Left colon (tissue), 2 donors: ENCODE measurements around the gene SRGAP1. TPM values are rescaled to one million over a fixed set of nuclear protein-coding genes. Genes with fewer than 3 reads are reported as not detected.
"Not testable (repeated sequence)": the region's sequence is repeated elsewhere in the genome, so short reads cannot be mapped to it uniquely, and the experiment has no call there.

ENCODE experiments used
- ATAC-seq: fragments of 200-7000 bp; cut with Tn5 transposase; one replicate; pipeline ENCODE4 v1.9.1; 2020; ENCODE audit warnings: mild to moderate bottlenecking, moderate library complexity
- DNase-seq, 2 donors: peaks; one replicate each; pipeline ENCODE4 v3.0.0-alpha.2; 2020
- intact Hi-C, 2 donors: fragments of 100-400 bp; cut with DNase I in 1 of 2; cut with micrococcal nuclease in 1 of 2; formaldehyde crosslinking; loops; one replicate each; pipeline versions ENCODE4 v1.11.2 to v1.14.0; 2022; cut with DNase I, micrococcal nuclease
- total RNA-seq, 2 donors: library from RNA; stranded (reverse); fragmentation: NEBNext Ultra II Directional; extraction: Animal tissue kit (Norgen Biotek cat#: 25700); gene quantifications; one replicate each; pipeline ENCODE4 v1.2.1, GENCODE V29; 2021
- donor health status: DM: no; HTN: no; CAD: no.
- donor health status: DM: yes; HTN: yes; CAD: no.

SRGAP1 gene
- total RNA-seq, 2 donors from 2014 or later = 18.6 to 22.7 TPM

DNA sequence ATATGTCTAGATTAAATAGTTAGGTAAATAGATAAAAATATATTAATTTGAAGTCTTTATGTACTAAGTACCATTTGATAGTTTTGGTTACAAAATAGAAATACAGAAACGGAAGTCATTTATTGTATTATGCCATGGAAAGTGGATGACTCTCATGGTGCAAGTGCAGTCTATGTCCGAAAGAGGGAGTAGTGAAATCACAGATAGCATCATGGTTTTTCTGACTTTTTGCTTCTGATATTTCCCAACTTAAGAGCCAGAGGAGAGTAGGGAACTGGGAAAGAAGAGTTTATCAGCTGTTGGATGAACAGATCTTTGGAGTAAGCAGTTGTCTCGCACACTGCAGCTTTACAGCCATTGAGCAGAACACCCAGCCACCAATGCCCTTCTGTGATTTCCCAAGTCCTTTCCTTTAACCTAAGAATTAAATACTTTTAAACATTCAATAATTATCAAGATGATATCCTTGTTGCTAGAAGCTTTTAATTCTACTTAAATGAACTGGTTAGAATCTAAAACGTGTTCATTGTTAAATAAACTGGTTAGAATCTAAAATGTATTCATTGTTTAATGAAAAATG lies 18.4 kb upstream of the SRGAP1 start:
- intact Hi-C loops = no loop called here
- ATAC-seq = peak; percentile 68
- DNase-seq = no peak

DNA sequence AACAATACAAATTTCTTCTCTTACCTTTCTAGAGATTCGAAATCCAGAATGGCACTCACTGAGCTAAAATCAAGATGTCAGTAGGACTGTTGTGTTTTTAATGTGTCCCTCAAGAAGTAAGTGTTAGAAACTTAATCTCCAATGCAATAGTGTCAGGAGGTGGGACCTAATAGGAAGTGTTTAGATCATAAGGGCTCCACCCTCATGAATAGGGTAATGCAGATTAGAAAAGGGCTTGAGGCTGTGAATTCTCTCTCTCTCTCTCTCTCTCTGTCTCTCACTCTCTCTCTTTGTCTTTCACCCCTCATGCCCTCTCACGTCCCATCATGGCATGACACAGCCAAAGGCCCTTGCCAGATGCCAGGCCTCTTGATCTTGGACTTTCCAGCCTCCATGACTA lies 15.6 kb upstream of the SRGAP1 start:
- intact Hi-C loops = no loop called here
- ATAC-seq (no peak), DNase-seq (no peak)

DNA sequence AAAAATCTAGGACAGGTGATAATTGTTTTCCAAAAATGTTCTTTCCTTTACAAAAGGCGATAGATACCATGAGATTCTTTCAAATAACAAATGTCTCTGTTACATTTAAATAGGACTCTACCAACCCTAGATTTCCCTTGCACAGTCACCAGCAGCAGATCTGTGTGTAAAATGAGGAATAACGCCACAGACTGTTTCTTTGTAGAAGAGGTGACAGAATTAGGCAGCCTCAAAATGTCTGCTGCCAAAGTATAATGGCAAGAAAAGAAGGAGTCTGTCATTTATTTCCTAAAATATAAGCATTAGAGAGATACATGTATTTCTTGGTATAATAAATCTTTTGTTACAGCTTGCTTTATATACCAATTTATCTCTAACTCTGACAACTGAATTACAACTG lies 8.5 kb upstream of the SRGAP1 start:
- DNase-seq (no peak), ATAC-seq (no peak)
- intact Hi-C loops = loop anchor here in 1 of 2 donors (5.0 kb wide), 2 partner anchors 346 to 421 kb away; no protein-coding TSS in a partner anchor

DNA sequence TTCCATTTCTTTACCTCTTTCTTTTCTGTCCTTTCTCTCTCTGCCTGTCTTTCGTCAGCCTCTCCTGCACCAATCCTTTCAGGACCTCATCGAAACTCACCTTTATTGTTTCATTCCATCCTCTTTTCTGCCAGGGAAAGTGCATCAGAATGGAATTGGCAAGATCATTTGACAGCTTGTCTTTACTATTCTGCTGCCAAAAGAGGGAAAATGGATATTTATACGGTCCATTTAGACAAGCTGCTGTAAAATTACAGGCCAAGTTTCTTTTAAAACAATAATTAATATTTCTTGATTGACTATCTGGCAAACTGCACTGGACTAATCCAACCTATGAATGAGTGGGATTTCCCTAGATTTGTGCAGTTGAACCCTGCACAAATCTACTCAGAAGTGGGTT lies 7.6 kb upstream of the SRGAP1 start:
- no peak for DNase-seq
- intact Hi-C loops = loop anchor here in 1 of 2 donors (5.0 kb wide), 2 partner anchors 345 to 420 kb away; no protein-coding TSS in a partner anchor

DNA sequence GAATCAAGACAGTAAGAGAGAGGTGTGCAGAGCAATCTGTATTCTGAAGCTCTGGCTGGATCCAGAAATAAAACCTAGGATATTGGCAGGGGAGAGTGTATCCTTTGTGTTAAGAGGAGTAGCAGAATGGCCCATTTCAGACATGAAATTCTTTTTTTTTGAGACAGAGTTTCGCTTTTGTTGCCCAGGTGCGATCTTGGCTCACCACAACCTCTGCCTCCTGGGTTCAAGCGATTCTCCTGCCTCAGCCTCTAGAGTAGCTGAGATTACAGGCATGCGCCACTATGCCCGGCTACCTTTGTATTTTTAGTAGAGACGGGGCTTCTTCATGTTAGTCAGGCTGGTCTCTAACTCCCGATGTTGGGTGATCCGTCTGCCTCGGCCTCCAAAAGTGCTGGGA lies 6.1 kb upstream of the SRGAP1 start:
- DNase-seq (no peak), ATAC-seq (no peak)
- intact Hi-C loops = loop anchor here in 1 of 2 donors (5.0 kb wide), 2 partner anchors 344 to 419 kb away; no protein-coding TSS in a partner anchor

More for the DNA sequence above, 7.6 kb upstream of the SRGAP1 start:
- no peak for ATAC-seq

DNA sequence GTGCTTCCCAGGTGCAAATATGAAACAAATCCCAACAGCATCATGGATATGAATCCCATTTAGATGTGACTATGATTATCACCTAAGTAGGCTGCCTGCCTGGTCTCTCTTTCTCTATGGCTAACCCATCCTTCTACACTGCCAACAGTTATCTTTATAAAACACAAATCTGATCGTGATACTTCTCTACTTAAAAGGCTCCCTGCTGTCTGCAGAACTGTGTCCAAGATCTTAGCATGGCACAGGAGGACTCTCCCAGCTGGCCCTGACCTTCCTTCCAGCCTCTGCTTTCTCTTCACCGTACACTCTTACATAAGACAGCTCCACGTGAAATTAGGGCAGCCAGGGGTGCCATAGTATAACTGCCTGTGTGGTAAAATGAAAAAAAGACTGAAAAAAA lies 3.5 kb upstream of the SRGAP1 start:
- ATAC-seq (no peak), DNase-seq (no peak)
- intact Hi-C loops = no loop called here

DNA sequence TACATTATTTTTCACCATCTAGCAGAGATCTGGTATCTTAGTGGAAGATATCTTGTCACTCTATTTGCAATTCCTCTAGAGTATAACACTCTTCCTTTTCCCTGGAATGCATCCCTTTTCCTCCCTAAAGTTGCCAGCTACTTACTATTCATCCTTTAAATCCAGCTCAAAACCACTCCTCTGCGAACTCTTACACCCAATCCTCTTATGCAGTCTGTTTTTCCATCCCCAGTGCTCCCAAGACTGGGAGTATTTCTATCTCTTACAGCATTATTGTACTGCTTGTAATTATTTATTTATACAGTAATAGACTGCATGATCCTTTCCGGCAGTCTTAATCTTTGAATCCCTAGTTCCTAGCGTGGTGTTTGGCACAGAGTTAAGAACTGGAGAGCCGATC lies 2.9 kb upstream of the SRGAP1 start:
- no peak for ATAC-seq
- intact Hi-C loops = no loop called here
- DNase-seq = no peak

DNA sequence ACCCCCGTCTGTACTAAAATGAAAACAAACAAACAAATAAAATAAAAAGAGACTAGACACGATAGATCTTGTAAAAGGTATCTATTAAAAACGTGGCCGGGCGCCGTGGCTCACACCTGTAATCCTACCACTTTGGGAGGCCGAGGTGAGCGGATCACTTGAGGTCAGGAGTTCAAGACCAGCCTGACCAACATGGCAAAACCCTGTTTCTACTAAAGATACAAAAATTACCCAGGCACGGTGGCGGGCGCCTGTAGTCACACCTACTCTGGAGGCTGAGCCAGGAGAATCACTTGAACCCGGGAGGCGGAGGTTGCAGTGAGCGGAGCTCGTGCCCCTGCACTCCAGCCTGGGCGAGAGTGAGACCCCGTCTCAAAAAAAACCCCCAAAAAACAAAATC lies 1.8 kb upstream of the SRGAP1 start:
- DNase-seq, ATAC-seq, intact Hi-C loops: not testable (repeated sequence)

DNA sequence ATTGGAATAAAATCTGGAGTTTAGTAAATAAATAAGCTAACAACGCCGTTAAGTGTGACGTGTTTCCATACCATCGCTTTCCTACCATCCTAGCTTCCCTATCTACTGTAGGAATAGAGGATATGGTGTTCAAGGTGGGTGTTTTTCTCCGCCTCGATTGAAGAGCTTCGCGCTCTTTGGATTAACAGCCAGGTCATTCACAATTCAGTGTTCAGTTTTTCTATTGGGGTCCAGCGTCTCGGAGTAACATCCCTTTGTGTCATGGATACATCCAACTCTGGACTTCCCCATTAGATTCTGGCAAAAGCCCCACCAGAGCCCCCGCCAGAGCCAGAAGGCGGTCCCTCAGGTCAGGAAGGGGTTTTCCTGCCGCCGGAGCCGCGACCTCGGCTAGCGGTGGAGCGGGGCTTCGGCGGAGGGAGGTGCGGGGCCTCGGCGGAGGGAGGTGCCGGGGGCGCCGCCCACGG lies 1.2 kb upstream of the SRGAP1 start:
- DNase-seq (no peak), ATAC-seq (no peak)
- intact Hi-C loops = no loop called here

DNA sequence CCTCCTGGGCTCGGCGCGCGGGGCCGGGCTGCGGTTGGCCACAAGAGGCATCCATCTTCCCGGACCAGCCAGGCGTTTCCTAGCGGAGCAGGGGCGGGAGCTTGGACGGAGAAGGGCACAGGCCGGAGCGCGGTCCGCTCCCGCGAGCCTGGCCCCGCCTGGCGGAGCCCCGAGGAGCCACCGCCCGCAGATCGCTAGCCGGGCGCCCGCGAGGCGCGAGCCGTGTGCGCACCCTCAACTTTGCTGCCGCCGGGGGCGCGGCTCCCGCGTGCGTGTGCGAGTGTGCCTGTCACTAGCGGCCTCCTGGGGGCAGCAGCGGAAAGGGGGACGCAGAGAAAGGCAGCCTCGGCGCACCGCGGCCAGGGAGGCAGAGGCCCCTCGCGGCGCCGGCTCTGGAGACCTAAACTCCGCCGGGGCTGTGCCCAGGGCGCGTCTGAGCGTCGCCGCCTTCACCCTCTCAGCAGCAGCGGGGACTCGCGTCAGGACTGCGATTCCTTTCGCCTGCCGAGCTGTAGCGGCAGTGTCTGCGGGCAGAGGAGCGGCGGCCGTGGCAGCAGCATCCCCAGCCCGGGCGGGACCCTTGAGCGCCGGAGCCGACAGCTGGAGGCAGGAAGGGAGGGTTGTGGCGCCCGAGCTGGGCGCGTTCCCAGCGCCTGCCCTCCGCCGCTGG lies 644 bp upstream of the SRGAP1 start:
- DNase-seq = peak; percentile 85 to 91
- ATAC-seq = peak; percentile 86
- intact Hi-C loops = no loop called here

DNA sequence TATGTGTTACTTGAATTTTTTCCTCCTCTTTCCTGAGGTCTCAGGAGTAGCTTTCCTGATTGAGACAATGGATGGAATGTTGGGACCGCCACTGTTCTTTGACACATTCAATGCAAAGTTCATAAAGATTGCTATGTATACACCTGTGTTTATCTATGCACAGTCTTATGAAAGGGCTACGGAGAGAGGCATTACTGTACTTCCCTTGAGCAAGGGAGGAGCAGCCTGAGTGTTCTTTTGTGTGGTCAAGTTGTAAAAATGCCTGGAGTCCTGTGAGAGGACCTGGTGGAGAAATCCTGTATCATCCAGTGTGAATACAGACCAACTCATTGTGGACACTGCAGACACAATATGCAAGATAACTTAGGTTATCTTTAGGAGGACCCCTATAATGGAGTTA lies 1.2 kb downstream of the SRGAP1 start:
- ATAC-seq (peak; percentile 57), DNase-seq (peak in 1 of 2 donors; percentile 48)
- intact Hi-C loops = no loop called here

DNA sequence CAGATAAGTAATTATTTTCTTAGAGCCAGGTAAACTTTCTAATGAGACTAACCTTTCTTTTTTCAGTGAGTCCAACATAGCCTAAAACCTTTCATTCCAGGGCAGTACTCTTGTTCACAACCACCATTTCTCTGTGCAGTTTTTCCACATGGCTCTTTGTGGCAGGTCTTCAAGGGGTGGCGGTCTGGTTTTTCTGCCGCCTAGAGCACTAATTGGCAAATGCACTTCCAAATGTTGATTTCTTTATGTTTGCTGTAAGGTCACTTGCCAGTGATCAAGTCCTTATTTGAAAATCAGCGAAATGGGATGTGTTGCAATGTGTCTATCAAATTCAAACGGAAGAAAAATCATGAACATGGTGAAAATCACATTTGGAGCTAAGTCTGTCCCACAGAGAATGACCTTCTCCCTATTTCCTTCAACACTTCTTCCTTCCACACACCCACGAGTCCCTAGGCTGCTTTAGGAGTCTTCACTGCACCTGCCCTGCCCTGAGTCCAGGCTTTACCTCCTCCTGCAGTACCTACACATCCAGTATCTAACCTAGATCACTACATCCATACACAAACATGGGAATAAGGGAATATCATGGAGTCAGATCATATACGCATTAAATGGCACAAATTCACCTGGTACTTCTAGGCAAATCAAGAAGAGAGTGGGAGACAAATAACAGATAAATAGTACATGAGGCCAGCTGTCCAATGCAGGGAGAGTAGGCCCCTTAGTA lies 1.9 kb downstream of the SRGAP1 start:
- DNase-seq (no peak), ATAC-seq (no peak)
- intact Hi-C loops = no loop called here

DNA sequence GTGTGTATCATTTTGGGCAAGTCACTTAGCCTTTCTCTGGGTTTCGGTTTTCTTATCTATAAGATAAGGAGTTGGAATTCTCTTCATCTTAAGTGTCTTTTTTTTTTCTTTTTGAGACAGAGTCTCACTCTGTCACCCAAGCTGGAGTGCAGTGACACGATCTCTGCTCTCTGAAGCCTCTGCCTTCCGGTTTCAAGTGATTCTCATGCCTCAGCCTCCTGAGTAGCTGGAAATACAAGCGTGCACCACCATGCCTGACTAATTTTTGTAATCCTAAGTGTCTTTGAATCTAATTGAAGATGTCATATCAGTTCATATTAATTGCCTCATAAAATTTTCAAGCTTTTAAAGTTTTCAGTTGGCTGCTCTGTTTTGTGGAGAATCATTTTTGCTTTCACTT lies 4.0 kb downstream of the SRGAP1 start:
- DNase-seq = no peak
- intact Hi-C loops = no loop called here
- ATAC-seq = no peak

DNA sequence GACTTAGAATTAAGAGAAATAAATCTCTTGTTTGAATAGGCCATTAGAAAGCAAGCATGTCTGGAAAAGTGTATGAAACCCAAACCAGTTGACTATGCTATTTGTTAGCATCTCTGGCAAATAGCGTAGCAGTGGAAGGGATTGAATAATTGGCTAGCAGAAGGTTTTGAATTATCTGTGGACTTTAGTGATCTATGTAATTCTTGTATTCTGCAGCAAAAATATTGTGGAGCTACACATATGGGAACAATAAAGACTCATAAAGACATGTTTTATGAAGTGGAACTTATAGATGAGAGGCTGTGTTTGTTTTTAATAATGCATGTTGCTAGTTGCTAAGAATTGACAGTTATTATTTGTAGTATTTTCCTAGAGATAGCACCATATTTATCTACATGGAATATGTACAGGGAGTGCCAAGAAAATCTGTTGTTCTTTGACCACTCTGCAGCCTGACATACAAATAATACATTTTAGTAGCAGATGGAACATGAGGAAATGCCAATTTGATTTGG lies 4.7 kb downstream of the SRGAP1 start:
- no peak for DNase-seq
- no peak for ATAC-seq
- intact Hi-C loops = no loop called here

DNA sequence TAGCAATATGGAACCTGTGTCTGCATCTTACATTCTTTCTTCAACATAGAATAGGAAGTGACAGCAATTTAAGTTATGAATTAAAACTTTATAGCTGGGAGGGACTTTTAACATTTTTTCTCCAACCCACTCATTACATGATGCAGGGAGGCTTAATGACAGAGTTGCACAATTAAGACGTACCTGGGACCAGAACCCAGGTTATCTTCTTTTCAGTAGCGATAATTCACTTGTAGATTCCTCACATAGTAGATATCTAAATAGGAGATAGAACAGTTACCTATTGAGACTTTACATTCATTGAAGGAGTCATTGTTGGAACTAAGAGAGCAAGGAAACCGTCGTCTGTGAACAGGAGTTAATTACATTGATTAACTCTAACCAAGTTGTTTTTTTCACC lies 5.1 kb downstream of the SRGAP1 start:
- ATAC-seq = no peak
- intact Hi-C loops = no loop called here
- no peak for DNase-seq

DNA sequence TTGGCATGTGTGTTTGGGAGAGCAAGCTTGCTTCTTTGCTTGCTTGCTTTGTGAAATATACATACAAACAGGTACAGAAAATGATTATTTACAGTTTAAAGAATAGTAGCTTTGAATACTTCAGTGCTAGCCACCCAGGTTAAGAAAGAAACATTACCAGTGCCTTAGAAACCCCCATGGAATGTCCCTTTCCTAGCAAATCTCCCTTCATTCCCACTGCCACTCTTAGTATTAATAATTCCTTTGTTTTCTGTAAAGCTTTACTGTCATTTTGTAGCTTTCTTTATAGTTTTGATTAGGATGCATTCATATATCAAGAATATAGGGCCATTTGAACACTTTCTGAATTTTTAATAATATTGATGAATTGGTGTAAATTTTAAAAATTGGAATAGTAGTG lies 9.5 kb downstream of the SRGAP1 start:
- DNase-seq (no peak), ATAC-seq (no peak)
- intact Hi-C loops = no loop called here

DNA sequence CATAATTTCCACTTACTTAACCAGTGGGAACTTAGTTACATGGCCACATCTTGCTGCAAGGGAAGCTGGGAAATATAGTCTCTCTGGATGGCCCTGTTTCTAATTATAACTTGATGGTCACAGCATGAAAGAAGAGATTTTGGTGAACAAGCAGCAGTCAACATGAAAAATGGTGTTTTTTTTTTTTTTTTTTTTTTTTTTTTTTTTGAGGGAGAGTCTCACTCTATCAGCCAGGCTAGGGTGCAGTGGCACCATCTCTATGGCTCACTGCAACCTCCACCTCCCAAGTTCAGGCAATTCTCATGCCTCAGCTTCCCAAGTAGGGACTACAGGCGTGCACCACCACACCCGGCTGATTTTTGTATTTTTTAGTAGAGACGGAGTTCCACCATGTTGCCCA lies 10.8 kb downstream of the SRGAP1 start:
- no peak for DNase-seq
- intact Hi-C loops = no loop called here
- ATAC-seq = no peak

DNA sequence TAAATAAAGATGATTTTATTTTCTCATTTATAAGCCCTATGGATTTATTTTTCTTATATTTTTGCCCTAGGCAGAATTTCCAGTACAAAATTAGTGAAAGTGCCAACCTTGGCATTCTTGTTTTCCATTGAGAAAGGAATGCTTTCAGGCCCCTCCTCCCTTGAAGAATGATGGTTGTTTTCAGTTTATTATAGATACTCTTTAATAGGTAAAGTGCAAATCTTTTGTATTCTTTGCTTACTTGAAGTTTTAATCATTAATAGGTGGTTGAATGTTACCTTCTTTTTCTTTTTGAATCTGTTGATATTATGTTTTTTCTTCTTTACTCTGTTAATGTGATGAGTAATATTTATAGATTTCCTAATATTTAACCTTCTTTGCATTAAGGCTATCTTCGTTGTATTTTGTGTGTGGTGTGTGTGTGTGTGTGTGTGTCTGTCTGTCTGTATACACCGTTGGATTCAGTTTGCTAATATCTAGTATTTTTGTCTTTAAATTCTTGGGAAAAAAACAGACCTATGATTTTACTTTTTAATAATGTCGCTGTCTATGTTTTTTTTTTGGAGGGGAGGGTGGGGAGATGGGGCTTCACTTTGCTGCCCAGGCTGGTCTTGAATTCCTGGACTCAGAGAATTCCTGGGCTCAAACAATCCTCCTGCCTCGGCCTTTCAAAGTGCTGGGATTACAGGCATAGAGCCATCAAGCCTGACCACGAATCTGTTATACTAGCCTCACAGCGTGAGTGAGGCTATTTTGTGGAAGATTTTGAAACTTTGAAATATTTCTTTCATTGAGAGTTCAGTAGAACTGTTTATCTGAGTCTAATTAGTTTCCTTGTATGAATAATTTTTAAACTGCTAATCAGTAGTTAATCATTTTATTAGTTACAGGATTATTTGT lies 13.5 kb downstream of the SRGAP1 start:
- ATAC-seq (no peak), DNase-seq (no peak)
- intact Hi-C loops = no loop called here

DNA sequence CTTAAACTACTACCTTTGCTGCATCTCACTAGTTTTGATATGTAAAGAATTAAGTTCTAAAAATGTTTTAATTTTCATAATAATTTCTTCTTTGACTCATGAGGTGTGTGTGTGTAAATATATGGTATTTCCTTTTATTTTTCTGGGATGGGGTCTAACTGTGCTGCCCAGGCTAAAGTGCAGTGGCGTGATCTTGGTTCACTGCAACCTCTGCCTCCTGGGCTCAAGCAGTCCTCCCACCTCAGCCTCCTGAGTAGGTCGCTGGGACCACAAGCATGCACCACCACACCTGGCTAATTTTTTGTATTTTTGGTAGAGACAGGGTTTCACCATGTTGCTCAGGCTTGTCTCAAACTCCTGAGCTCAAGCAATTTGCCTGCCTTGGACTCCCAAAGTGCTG lies 15.4 kb downstream of the SRGAP1 start:
- DNase-seq, ATAC-seq, intact Hi-C loops: not testable (repeated sequence)
